GM21717 (cell line): Measurements from ENCODE around the gene LPP.

Experiments used
- ATAC-seq: cut with Tn5 transposase; IDR thresholded peaks from one replicate; pipeline ENCODE4 v1.9.1; 2021; ENCODE audit warnings: mild to moderate bottlenecking, moderate library complexity; ENCODE audit not compliant: unreplicated experiment

The LPP gene

DNA sequence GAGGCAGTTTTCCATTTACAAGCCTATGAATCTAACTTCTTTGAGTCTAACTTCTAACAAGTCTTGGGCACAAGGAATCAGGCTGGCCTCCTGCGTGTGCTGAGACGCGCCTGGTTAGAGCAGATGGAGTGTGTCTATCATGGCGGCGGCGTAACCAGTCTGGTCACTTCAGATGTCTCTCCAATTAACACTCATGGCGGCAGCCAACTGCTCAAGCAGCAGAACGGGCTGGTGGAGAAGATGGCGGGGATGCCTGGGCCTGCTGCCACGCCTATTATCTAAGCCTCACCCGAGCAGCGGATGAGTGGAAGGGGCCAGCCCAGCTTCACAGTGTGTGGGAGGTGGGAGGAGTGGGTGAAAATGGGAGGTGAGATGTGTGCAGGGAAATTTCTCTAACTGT lies 771.4 kb downstream of the LPP start:
- no peak for ATAC-seq

- ATAC-seq = no peak
These were observed 772.2 kb downstream of the LPP start for GRCh38 chr3:188926111-188926510.

- ATAC-seq = no peak
These were observed 773.0 kb downstream of the LPP start for GRCh38 chr3:188926741-188927511.

DNA sequence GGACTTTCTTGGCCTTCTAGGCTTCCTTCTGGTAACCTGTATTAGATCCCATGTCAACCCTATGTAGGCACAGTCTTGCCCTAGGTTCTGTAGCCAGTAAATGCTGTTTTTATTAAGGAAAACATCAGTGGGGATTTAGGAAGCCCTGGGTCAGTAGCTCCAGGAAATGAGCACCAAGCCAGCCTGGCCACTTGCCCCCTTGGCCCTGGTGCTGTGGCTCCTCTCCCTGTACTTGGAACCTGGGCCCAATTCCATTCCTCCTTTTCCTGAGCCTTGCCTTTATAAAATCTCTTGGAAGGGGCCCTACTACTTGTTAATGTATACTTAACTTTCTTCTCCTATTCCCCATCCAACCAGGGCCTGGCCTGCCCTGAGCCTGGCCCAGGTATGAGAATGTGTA lies 774.0 kb downstream of the LPP start:
- no peak for ATAC-seq

DNA sequence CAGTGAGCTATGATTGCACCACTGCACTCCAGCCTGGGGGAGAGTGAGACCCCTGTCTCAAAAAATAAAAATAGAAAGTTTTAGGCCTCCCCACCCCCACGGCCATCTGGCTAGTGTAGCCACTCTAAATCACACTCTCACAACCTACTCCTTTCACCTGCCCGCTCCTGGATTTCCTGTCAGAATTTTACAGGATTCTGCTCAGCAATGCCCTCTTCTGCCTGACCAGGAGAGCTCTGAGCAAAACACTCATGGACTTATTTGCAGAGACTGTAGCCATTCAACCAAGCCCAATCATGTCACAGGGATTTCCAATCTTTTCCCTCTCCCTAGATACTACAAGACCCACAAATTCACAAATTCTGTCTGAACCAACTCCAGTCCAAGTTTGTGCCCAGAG lies 775.2 kb downstream of the LPP start:
- no peak for ATAC-seq

DNA sequence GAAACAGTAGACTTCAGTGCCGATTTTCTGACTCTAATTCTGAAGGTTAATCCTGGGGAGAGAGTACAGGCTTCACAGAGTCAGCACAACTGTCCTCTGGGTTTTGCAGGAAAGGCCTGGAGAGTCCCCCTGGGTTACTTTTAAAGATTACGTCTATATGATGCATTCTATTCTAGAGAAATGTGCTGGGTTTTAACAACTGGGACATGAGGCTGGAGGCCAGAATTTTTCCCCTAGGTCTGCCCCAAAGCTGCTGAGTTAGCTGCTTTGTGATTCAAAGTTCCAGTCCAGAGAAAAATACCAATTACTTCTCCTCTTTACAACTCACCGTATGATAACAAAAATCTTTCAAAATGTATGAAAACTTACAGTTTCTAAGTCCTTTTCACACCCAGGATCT lies 777.1 kb downstream of the LPP start:
- ATAC-seq = no peak

GRCh38 chr3:188931531-188931930 lies 777.6 kb downstream of the LPP start:
- no peak for ATAC-seq

GRCh38 chr3:188934989-188935388 lies 781.0 kb downstream of the LPP start:
- ATAC-seq = no peak

- no peak for ATAC-seq
These were observed 782.7 kb downstream of the LPP start for GRCh38 chr3:188936597-188937107.

GRCh38 chr3:188937389-188937788 lies 783.4 kb downstream of the LPP start:
- no peak for ATAC-seq

DNA sequence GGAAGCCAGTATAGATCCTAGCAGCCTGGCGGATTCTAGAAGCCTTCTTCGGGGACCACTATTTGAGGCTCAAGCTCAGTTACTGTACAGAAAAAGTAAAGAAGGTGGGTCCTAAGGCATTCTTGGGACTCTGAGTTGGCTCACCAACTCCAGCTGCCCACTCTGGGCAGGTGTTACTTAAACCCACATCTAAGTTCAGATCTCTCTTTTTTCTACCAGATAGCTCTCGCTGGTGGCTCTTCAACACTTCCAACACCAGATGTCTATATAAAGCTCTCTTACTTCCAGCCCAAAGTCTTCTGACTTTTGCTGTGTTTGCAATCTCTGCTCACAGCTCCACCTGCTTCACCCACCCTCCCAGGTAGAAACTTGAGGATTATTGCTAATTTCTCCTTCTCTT lies 785.0 kb downstream of the LPP start:
- ATAC-seq = no peak

GRCh38 chr3:188939814-188940572 lies 786.0 kb downstream of the LPP start:
- no peak for ATAC-seq
